ENCODE results near the gene LRRK1.

DNA sequence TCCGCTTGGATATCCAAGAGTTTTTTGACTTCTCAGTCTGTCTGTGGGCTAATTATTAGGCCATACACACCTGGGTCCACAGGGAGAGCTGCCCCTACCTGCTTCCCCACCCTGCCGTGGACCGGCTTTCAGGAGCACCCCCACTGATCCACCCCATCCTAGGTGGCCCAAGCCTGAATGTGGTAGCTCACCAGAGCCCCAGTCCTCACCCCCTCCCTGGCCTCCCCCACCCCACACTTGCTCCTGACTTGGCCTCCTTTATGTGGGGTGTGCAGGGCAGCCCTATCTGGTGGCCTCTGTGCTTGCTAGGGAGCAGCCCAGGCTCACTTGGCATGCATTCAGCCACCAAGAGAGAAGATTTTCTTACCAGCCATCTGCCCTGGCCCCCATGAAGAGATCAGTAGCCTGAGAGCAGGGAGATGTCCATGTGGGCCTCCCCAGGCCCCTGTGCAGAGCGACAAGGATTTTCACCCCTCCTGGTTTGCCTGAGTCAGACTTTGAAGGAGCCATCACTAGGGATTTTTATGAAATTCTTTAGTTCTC is 11.2 kb downstream of the LRRK1 start:
- TF ChIP-seq EZH2 (IDR thresholded peaks at IDR 0.05; ENCODE audit: insufficient read depth, poor library complexity, severe bottlenecking) (no peak), EZH2phosphoT487 (IDR thresholded peaks at IDR 0.05; ENCODE audit: insufficient read depth, low read depth) (no peak)
